A673 (cell line): Measurements from ENCODE around the gene MBD5. TPM values are rescaled to one million over a fixed set of nuclear protein-coding genes. Genes with fewer than 3 reads are reported as not detected.

Source experiments
- BruUV-seq: library from RNA; stranded (reverse); fragments of 400-500 nt; replicated peaks from 2 replicates; lab custom pipeline; 2021; lab: Mats Ljungman, UMichigan
- CTCF ChIA-PET: fragments of 300-600 bp; sonication (Branson Sonifier 250); formaldehyde crosslinking; loops from one replicate; lab custom pipeline; 2022; ENCODE audit warnings: antibody characterized with exemption; lab: Charles Lee
- POLR2A ChIA-PET: fragments of 300-600 bp; sonication (Branson Sonifier 250); formaldehyde crosslinking; loops from one replicate; lab custom pipeline; 2022; ENCODE audit warnings: antibody characterized with exemption; ENCODE audit not compliant: low non-redundant PET; lab: Charles Lee
- DNase-seq: peaks from one replicate; pipeline ENCODE4 v3.0.0-alpha.2; 2015; ENCODE audit warnings: low spot score
- H3K27ac ChIP-seq: fragments of 200-600 bp; sonication (generic); 2 replicates; pipeline ENCODE4 v1.5.1; 2016; ENCODE audit warnings: mixed run types, low read depth, mild to moderate bottlenecking, mixed read lengths, antibody characterized with exemption, low read length; ENCODE audit not compliant: poor library complexity, severe bottlenecking
- H3K27me3 ChIP-seq: fragments of 200-600 bp; sonication (generic); replicated peaks from 2 replicates; pipeline ENCODE4 v1.6.1; 2017; ENCODE audit warnings: mixed run types, low read depth, mild to moderate bottlenecking, mixed read lengths, antibody characterized with exemption, low read length; ENCODE audit not compliant: insufficient read depth, poor library complexity
- H3K36me3 ChIP-seq: fragments of 200-600 bp; sonication (generic); 2 replicates; pipeline ENCODE4 v1.6.1; 2016; ENCODE audit warnings: mixed run types, mild to moderate bottlenecking, mixed read lengths, antibody characterized with exemption, low read length; ENCODE audit not compliant: insufficient read depth, poor library complexity, severe bottlenecking
- H3K4me1 ChIP-seq: fragments of 200-600 bp; sonication (generic); 2 replicates; pipeline ENCODE4 v1.6.1; 2017; ENCODE audit warnings: mixed run types, mild to moderate bottlenecking, mixed read lengths, antibody characterized with exemption, low read length; ENCODE audit not compliant: insufficient read depth, poor library complexity, severe bottlenecking
- H3K4me3 ChIP-seq: fragments of 200-600 bp; sonication (generic); 2 replicates; pipeline ENCODE4 v1.5.1; 2016; ENCODE audit warnings: low read depth, mixed run types, mild to moderate bottlenecking, mixed read lengths, low read length; ENCODE audit not compliant: poor library complexity, severe bottlenecking
- H3K9me3 ChIP-seq: fragments of 200-600 bp; sonication (generic); 2 replicates; pipeline ENCODE4 v1.6.1; 2016; ENCODE audit warnings: mixed run types, low read depth, mild to moderate bottlenecking, mixed read lengths, antibody characterized with exemption, low read length; ENCODE audit not compliant: poor library complexity, severe bottlenecking
- EZH2 ChIP-seq: fragments of 200-600 bp; sonication (generic); IDR thresholded peaks from 2 replicates; pipeline ENCODE4 v1.6.1; 2017; ENCODE audit warnings: borderline replicate concordance, low read depth, mild to moderate bottlenecking, mixed read lengths, antibody characterized with exemption, low read length; ENCODE audit not compliant: poor library complexity, severe bottlenecking
- intact Hi-C: fragments of 100-400 bp; cut with micrococcal nuclease; formaldehyde crosslinking; loops from one replicate; pipeline ENCODE4 v1.10.0; 2022; ENCODE audit not compliant: unreplicated experiment
- total RNA-seq: library from RNA; stranded (reverse); gene quantifications from 2 replicates; pipeline ENCODE4 v1.2.3, GENCODE V29; 2021
- TF ChIP-seq, protein P1 (sequence below): fragments of 300-800, 200-600 bp; sonication (generic); conservative IDR thresholded peaks from 2 replicates; pipeline ENCODE4 v1.5.1; 2017; ENCODE audit warnings: low read depth, mild to moderate bottlenecking, antibody characterized with exemption, low read length, moderate library complexity, mixed read lengths

Gene MBD5
- total RNA-seq, 1 experiment from 2014 or later: 32.4 TPM

GRCh38 chr2:148351437-148352143 is 330.7 kb downstream of the MBD5 start:
- intact Hi-C loops: no loop called here
- no peaks in the 10 kb centered on the region for H3K9me3 ChIP-seq
- CTCF ChIA-PET: no interaction called here

GRCh38 chr2:148358375-148358774 is 337.5 kb downstream of the MBD5 start:
- Histone ChIP-seq H3K27me3 (no peaks in the 10 kb centered on the region), H3K9me3 (no peaks in the 10 kb centered on the region), H3K4me1 (no peaks in the 10 kb centered on the region), H3K27ac (no peak overlapping the region), H3K4me3 (no peak overlapping the region), H3K36me3 (no peaks in the 10 kb centered on the region)
- BruUV-seq: no TSS peak
- no peak for DNase-seq
- ChIA-PET POLR2A (no interaction called here), CTCF (no interaction called here)
- intact Hi-C loops: no loop called here
- TF ChIP-seq EZH2: no peak
- TF ChIP-seq, protein P1, sequence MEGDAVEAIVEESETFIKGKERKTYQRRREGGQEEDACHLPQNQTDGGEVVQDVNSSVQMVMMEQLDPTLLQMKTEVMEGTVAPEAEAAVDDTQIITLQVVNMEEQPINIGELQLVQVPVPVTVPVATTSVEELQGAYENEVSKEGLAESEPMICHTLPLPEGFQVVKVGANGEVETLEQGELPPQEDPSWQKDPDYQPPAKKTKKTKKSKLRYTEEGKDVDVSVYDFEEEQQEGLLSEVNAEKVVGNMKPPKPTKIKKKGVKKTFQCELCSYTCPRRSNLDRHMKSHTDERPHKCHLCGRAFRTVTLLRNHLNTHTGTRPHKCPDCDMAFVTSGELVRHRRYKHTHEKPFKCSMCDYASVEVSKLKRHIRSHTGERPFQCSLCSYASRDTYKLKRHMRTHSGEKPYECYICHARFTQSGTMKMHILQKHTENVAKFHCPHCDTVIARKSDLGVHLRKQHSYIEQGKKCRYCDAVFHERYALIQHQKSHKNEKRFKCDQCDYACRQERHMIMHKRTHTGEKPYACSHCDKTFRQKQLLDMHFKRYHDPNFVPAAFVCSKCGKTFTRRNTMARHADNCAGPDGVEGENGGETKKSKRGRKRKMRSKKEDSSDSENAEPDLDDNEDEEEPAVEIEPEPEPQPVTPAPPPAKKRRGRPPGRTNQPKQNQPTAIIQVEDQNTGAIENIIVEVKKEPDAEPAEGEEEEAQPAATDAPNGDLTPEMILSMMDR: no peak

More at GRCh38 chr2:148351437-148352143, 330.7 kb downstream of the MBD5 start:
- TF ChIP-seq EZH2: no peak
- TF ChIP-seq, protein P1: no peak
- no peaks in the 10 kb centered on the region for H3K27me3 ChIP-seq
- H3K4me3 ChIP-seq: no peak overlapping the region
- H3K36me3 ChIP-seq: no peaks in the 10 kb centered on the region
- POLR2A ChIA-PET: no interaction called here
- H3K4me1 ChIP-seq: no peaks in the 10 kb centered on the region
- no peak for DNase-seq
- no peak overlapping the region for H3K27ac ChIP-seq
- BruUV-seq: no TSS peak

- Histone ChIP-seq H3K9me3 (no peaks in the 10 kb centered on the region), H3K4me3 (no peak overlapping the region), H3K36me3 (no peaks in the 10 kb centered on the region), H3K27me3 (no peaks in the 10 kb centered on the region), H3K27ac (no peak overlapping the region), H3K4me1 (no peaks in the 10 kb centered on the region)
- no peak for DNase-seq
- CTCF ChIA-PET: no interaction called here
- BruUV-seq: no TSS peak
- POLR2A ChIA-PET: no interaction called here
- intact Hi-C loops: no loop called here
- TF ChIP-seq, protein P1: no peak
- no peak for TF ChIP-seq EZH2
Observed at GRCh38 chr2:148360662-148361061, 339.8 kb downstream of the MBD5 start.
